Large intestine (tissue), 3 donors: Measurements from ENCODE around the gene DCHS2. TPM values are rescaled to one million over a fixed set of nuclear protein-coding genes. Genes with fewer than 3 reads are reported as not detected.
"Not testable (repeated sequence)": the region's sequence is repeated elsewhere in the genome, so short reads cannot be mapped to it uniquely, and the experiment has no call there.

Experiments used
- DNase-seq, 2 donors: peaks; one replicate each; pipeline versions ENCODE4 v3.0.0 to v3.0.0-alpha.2; 2013
- H3K27ac ChIP-seq: one replicate; pipeline ENCODE4 v1.5.1; 2013; ENCODE audit warnings: low read length
- H3K27me3 ChIP-seq: 2 replicates; pipeline ENCODE4 v1.6.1; 2013; ENCODE audit warnings: low read length; ENCODE audit not compliant: control insufficient read depth, insufficient read depth
- H3K36me3 ChIP-seq: 2 replicates; pipeline ENCODE4 v1.6.1; 2013; ENCODE audit warnings: low read length; ENCODE audit not compliant: control insufficient read depth, insufficient read depth
- H3K4me1 ChIP-seq: one replicate; pipeline ENCODE4 v1.6.1; 2013; ENCODE audit warnings: low read length; ENCODE audit not compliant: control insufficient read depth, insufficient read depth
- H3K4me3 ChIP-seq: one replicate; pipeline ENCODE4 v1.5.1; 2013; ENCODE audit warnings: low read length
- H3K9me3 ChIP-seq: one replicate; pipeline ENCODE4 v1.6.1; 2013; ENCODE audit warnings: mild to moderate bottlenecking, low read depth, low read length, moderate library complexity; ENCODE audit not compliant: control insufficient read depth
- WGBS: methylation state at CpG from one replicate; pipeline ENCODE4 v1.1.5; 2013; ENCODE audit warnings: low lambda C conversion rate; ENCODE audit not compliant: insufficient coverage; 5-methylcytosine and 5-hydroxymethylcytosine counted together
- polyA plus RNA-seq: library from polyadenylated mRNA; unstranded; fragments of 120-200 nt; gene quantifications from one replicate; pipeline ENCODE4 v1.2.1, GENCODE V29; 2013

DCHS2 gene
- polyA plus RNA-seq, 1 donor = 1.2 TPM

- H3K27ac ChIP-seq = no peak overlapping the region
- no peak for DNase-seq
- H3K9me3 ChIP-seq = no peaks in the 10 kb centered on the region
- no peaks in the 10 kb centered on the region for H3K4me1 ChIP-seq
- H3K4me3 ChIP-seq = no peak overlapping the region
- H3K36me3 ChIP-seq = no peaks in the 10 kb centered on the region
- 57% methylated on average over 4 of the region's 4 CpGs for WGBS
- no peaks in the 10 kb centered on the region for H3K27me3 ChIP-seq
Observed at GRCh38 chr4:154254999-154255398, 236.6 kb downstream of the DCHS2 start.

DNA sequence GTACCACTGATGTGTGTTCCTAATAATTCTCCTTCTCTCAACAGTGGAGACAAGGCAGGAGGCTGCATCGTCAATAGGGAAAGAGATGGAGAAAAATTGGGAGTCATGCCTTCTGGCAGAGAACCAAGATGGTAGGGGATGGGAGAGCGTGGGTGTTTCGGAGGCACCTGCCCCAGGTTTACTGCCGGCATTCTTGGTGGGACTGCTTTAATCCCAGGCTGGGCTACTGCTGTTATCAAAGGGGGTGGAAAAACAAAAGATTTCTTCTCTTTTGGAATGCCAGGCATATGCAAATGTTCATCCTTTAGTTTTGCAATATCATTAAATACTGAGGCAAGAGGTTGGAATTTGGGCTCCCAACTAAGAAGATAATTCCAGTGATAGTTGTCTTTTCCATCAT, 257.0 kb downstream of the DCHS2 start:
- H3K27me3 ChIP-seq = no peaks in the 10 kb centered on the region
- H3K9me3 ChIP-seq = no peaks in the 10 kb centered on the region
- H3K36me3 ChIP-seq = no peaks in the 10 kb centered on the region
- WGBS = no CpG with 5 or more reads among the region's 4 CpGs
- no peak overlapping the region for H3K4me3 ChIP-seq
- H3K27ac ChIP-seq = no peak overlapping the region
- DNase-seq = no peak
- no peaks in the 10 kb centered on the region for H3K4me1 ChIP-seq

DNA sequence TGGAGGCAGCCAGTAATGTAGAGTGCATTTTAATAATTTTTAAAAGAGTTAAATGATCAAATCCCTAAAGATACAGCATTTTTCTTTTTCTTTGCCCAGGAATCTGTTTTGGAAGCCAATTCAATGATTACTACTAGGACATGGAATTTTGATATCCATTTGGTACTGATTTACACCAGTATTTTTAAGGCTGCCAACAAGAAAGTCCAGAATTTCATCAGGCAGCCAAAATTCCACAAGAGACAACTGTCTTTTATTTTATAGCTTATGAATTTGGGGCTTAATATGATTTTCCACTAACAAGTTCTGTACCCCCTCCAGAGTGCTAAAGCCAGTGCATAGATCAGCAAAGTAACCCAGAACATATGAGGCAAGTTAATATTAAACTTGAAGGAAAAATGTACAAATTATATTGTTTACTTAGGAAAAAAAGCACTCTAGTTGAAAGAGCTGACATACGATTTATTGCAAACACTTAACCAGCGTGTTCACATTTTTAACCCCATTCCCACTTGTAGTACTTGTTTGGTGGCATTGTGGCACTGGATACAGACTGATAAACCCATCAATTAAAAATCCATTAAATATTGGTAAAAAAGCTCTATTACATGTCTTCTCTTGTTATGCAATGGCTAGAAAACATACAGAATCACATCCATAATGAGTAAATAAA, 259.7 kb downstream of the DCHS2 start:
- DNase-seq = no peak
- Histone ChIP-seq H3K27ac (no peak overlapping the region), H3K9me3 (no peaks in the 10 kb centered on the region), H3K36me3 (no peaks in the 10 kb centered on the region), H3K4me1 (no peaks in the 10 kb centered on the region), H3K27me3 (no peaks in the 10 kb centered on the region), H3K4me3 (no peak overlapping the region)
- 0% methylated on average over 1 of the region's 2 CpGs for WGBS

DNA sequence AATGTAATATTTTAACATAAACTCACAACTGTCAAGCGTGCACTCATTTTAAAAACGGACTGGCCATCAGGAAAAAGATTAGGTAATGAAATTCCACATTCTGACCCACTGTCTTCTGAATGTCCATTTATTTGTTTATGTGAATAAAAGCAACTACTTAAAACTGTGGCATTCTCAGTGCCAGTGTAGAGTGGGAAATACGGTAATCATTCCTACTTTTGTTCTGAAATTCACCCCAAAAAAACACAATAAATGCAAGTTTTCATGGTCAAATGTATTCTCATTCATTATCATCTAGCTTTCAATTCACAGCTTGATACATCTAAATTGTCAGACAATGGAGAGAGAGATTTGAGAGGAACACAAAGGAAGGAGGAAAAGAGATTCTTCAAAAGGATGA, 260.9 kb downstream of the DCHS2 start:
- 100% methylated on average over 2 of the region's 3 CpGs for WGBS
- no peaks in the 10 kb centered on the region for H3K4me1 ChIP-seq
- no peaks in the 10 kb centered on the region for H3K9me3 ChIP-seq
- no peak overlapping the region for H3K4me3 ChIP-seq
- H3K27me3 ChIP-seq = no peaks in the 10 kb centered on the region
- DNase-seq = no peak
- H3K27ac ChIP-seq = no peak overlapping the region
- no peaks in the 10 kb centered on the region for H3K36me3 ChIP-seq

DNA sequence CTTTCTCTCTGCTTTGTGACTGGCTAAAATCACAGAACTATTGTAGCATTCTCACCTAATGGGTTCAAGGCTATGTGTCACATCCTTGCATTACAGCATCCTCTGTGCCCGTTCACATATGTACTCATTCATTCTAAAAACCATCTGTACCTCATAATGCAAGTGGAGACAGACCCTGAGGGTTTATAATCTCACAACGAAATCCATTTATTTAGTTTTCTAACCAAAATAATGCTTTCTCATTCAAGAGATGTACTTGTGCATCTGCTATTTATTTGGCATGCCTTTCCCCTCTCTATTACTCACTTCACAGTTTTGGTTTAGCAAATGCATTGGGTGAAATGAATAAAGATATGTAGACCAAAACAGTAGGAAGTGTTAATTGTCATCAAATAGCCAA, 261.5 kb downstream of the DCHS2 start:
- DNase-seq = no peak
- Histone ChIP-seq H3K36me3 (no peaks in the 10 kb centered on the region), H3K9me3 (no peaks in the 10 kb centered on the region), H3K27ac (no peak overlapping the region), H3K4me3 (no peak overlapping the region), H3K4me1 (no peaks in the 10 kb centered on the region), H3K27me3 (no peaks in the 10 kb centered on the region)
- 20% methylated on average over 1 of the region's 2 CpGs for WGBS

GRCh38 chr4:154222875-154223274, 268.7 kb downstream of the DCHS2 start:
- Histone ChIP-seq H3K9me3 (peaks cover 5% of the 10 kb centered on the region), H3K36me3 (no peaks in the 10 kb centered on the region), H3K4me1 (no peaks in the 10 kb centered on the region), H3K27ac (no peak overlapping the region), H3K27me3 (no peaks in the 10 kb centered on the region), H3K4me3 (no peak overlapping the region)
- DNase-seq = no peak

DNA sequence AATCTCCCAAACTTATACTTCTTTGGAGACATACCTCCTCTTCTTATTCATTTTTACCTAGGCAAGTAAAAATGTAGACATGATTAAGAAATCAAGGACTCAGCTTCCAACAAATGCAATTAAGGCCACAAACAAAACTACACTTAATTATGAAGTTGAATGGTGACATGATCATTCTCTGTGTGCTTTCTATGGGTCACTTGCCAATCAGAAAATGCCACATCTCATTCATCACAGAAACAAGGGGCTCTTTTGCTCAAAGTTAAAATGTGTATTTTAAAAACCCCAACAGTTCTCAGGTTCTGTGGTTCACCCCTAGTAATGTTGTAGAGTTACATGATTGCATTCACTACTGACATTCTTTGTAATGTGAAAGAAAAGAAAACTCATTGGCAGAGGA, 273.5 kb downstream of the DCHS2 start:
- H3K4me1 ChIP-seq = no peaks in the 10 kb centered on the region
- H3K27me3 ChIP-seq = no peaks in the 10 kb centered on the region
- no peak overlapping the region for H3K4me3 ChIP-seq
- no peak for DNase-seq
- no peak overlapping the region for H3K27ac ChIP-seq
- H3K9me3 ChIP-seq = peaks cover 5% of the 10 kb centered on the region
- no peaks in the 10 kb centered on the region for H3K36me3 ChIP-seq

GRCh38 chr4:154217384-154217783, 274.2 kb downstream of the DCHS2 start:
- not testable (repeated sequence) for H3K4me3 ChIP-seq, DNase-seq, H3K27ac ChIP-seq, H3K36me3 ChIP-seq, H3K9me3 ChIP-seq, H3K27me3 ChIP-seq, H3K4me1 ChIP-seq
- 80% methylated on average over 2 of the region's 13 CpGs for WGBS

DNA sequence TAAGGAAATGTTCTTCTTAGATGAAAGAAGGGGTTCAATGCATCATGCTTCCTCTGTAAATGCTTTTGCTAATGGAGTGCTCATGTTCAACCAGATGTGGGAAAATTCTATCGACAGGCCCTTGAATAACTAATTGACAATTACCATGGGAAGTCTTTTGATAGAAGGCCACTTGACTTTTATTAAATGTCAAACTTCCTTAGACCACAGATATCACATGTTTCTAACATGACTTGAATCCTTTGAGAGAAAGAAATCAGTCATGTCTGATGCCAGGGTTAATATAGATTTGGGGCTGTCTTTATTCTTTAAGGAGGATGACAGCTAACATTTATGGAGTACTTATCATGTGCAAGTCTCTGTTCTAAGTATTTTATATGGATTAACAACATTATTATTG, 280.1 kb downstream of the DCHS2 start:
- DNase-seq = no peak
- WGBS = no CpG with 5 or more reads among the region's 1 CpG
- no peaks in the 10 kb centered on the region for H3K9me3 ChIP-seq
- H3K27ac ChIP-seq = no peak overlapping the region
- H3K36me3 ChIP-seq = no peaks in the 10 kb centered on the region
- H3K4me3 ChIP-seq = no peak overlapping the region
- H3K27me3 ChIP-seq = no peaks in the 10 kb centered on the region
- H3K4me1 ChIP-seq = no peaks in the 10 kb centered on the region

DNA sequence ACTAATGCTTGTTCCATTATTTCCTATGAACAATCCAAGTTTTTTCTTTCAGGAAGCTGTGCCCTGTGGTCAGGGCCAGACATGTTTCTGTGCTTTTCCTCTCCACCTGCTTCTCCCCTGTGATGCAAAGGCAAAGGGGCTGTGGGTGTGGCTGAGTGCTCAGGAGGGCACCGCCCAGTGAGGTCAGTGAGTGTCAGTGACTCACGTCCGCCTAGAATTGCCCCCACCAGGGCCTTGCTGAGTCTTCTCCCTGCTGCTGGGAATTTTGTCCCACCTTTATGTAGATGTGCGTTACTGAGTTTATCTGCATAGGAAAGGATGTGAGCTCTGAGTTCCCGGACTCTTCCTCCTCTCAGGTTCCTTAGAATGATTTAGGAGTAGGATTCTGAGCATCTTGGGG, 283.2 kb downstream of the DCHS2 start:
- Histone ChIP-seq H3K4me1 (no peaks in the 10 kb centered on the region), H3K27ac (no peak overlapping the region), H3K36me3 (no peaks in the 10 kb centered on the region), H3K9me3 (no peaks in the 10 kb centered on the region), H3K4me3 (no peak overlapping the region), H3K27me3 (no peaks in the 10 kb centered on the region)
- DNase-seq = no peak
- WGBS = 100% methylated on average over 1 of the region's 5 CpGs

DNA sequence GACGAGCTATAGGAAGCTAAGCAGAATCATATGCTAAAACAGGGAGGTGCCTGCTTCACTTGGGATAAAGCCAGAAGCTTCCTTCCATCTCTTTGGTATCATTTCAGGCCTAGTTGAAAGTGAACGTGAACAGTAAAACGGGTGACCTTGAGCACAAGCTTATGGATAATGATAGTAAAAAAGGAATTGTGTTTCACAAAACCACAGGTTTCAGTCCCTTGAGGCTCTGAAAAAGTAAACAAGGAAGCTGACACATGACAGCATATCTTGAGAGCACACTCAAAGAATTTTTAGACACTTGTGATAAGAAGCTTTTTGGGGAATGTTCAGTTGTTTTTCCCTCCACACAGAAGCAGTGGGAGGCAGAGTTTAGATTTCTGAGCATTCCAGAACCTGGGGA, 286.1 kb downstream of the DCHS2 start:
- no peak overlapping the region for H3K27ac ChIP-seq
- no peak for DNase-seq
- H3K27me3 ChIP-seq = no peaks in the 10 kb centered on the region
- no peaks in the 10 kb centered on the region for H3K36me3 ChIP-seq
- H3K9me3 ChIP-seq = no peaks in the 10 kb centered on the region
- no peaks in the 10 kb centered on the region for H3K4me1 ChIP-seq
- WGBS = no CpG with 5 or more reads among the region's 3 CpGs
- H3K4me3 ChIP-seq = no peak overlapping the region
